ENCODE results near the gene METAP1D.

Gene METAP1D

DNA sequence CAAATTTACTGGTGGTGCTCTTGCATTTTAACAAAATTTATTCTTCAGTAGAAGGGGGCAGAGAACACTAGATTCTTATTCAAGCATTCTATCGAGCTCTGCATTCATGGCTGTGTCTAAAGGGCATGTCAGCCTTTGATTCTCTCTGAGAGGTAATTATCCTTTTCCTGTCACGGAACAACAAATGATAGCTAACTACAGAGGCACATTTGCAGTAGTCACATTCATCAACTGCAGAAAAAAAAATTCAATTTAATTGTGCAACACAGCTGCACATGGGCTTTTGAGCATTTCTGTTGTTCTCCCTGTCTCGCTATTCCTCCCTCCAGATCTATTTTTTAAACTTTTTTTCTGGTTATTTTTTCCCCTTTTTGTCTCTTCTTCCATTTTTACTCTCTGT lies 72.5 kb downstream of the METAP1D start:
- no peaks in the 10 kb centered on the region for H4K20me1 ChIP-seq (ENCODE audit: insufficient read depth, low read length)
- H2AFZ ChIP-seq (ENCODE audit: low read depth, low read length): no peak overlapping the region
- H3K9ac ChIP-seq (ENCODE audit: low read length): no peak overlapping the region
- no peaks in the 10 kb centered on the region for H3K9me3 ChIP-seq (ENCODE audit: insufficient read depth, low read length)
- no peak for TF ChIP-seq EZH2phosphoT487 (IDR thresholded peaks at IDR 0.05; ENCODE audit: low read depth)
- TF ChIP-seq, protein P1, sequence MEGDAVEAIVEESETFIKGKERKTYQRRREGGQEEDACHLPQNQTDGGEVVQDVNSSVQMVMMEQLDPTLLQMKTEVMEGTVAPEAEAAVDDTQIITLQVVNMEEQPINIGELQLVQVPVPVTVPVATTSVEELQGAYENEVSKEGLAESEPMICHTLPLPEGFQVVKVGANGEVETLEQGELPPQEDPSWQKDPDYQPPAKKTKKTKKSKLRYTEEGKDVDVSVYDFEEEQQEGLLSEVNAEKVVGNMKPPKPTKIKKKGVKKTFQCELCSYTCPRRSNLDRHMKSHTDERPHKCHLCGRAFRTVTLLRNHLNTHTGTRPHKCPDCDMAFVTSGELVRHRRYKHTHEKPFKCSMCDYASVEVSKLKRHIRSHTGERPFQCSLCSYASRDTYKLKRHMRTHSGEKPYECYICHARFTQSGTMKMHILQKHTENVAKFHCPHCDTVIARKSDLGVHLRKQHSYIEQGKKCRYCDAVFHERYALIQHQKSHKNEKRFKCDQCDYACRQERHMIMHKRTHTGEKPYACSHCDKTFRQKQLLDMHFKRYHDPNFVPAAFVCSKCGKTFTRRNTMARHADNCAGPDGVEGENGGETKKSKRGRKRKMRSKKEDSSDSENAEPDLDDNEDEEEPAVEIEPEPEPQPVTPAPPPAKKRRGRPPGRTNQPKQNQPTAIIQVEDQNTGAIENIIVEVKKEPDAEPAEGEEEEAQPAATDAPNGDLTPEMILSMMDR (IDR thresholded peaks at IDR 0.05; ENCODE audit: low read depth, low read length): no peak
- no peaks in the 10 kb centered on the region for H3K4me1 ChIP-seq (ENCODE audit: low read length)
- H3K4me3 ChIP-seq (ENCODE audit: low read length): no peak overlapping the region
- H3K36me3 ChIP-seq (replicated peaks; ENCODE audit: low read depth, low read length): no peaks in the 10 kb centered on the region
- no peaks in the 10 kb centered on the region for H3K27me3 ChIP-seq (ENCODE audit: low read depth, low read length)
- no peak overlapping the region for H3K4me2 ChIP-seq (ENCODE audit: low read length)
- no peak overlapping the region for H3K27ac ChIP-seq (ENCODE audit: low read length)
- no peaks in the 10 kb centered on the region for H3K79me2 ChIP-seq (ENCODE audit: low read length)

DNA sequence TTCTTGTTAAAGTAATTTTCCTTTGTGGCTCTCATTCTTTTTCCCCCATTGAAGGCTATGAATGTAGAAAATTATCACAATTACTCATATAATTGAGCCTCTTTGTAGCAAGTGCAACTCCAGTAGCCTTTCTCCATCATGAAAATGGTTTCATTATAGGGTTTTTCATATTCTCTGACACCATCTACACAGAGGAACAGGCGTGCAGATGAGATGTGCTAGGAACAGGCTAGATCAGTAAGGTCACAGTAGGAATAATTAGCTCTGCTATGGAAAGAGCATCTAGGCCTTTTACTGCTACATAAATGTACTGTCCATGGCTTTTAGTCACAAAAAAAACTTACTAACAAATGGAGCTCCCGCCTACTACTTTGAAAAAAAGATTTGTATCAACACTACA lies 73.0 kb downstream of the METAP1D start:
- Histone ChIP-seq H3K4me3 (ENCODE audit: low read length) (no peak overlapping the region), H3K79me2 (ENCODE audit: low read length) (no peaks in the 10 kb centered on the region), H3K27me3 (ENCODE audit: low read depth, low read length) (no peaks in the 10 kb centered on the region), H3K27ac (ENCODE audit: low read length) (no peak overlapping the region), H3K4me2 (ENCODE audit: low read length) (no peak overlapping the region), H3K9ac (ENCODE audit: low read length) (no peak overlapping the region), H2AFZ (ENCODE audit: low read depth, low read length) (no peak overlapping the region), H3K4me1 (ENCODE audit: low read length) (no peaks in the 10 kb centered on the region), H3K9me3 (ENCODE audit: insufficient read depth, low read length) (no peaks in the 10 kb centered on the region), H4K20me1 (ENCODE audit: insufficient read depth, low read length) (no peaks in the 10 kb centered on the region), H3K36me3 (replicated peaks; ENCODE audit: low read depth, low read length) (no peaks in the 10 kb centered on the region)
- no peak for TF ChIP-seq EZH2phosphoT487 (IDR thresholded peaks at IDR 0.05; ENCODE audit: low read depth)
- TF ChIP-seq, protein P1 (IDR thresholded peaks at IDR 0.05; ENCODE audit: low read depth, low read length): no peak

DNA sequence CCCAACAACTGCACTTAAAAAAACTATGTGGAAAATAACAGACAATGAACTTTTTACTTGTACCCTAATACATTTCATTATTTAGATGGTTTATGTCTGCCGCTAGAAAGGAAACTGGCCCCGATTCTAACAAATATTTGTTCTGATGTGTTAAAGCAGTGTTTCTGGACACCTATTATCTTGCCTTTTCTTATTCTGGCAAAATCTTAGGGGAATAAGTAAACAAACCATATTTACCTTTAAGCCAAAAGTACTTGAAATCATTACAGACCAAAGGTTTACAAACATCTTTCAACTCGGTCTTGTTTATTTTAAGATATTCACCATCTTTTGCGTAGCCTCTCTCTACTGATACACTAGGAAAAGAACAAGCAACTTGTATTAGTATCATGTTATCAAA lies 73.8 kb downstream of the METAP1D start:
- Histone ChIP-seq H3K27ac (ENCODE audit: low read length) (no peak overlapping the region), H3K79me2 (ENCODE audit: low read length) (no peaks in the 10 kb centered on the region), H4K20me1 (ENCODE audit: insufficient read depth, low read length) (no peaks in the 10 kb centered on the region), H3K4me1 (ENCODE audit: low read length) (no peaks in the 10 kb centered on the region), H3K36me3 (replicated peaks; ENCODE audit: low read depth, low read length) (no peaks in the 10 kb centered on the region), H3K9ac (ENCODE audit: low read length) (no peak overlapping the region), H3K4me2 (ENCODE audit: low read length) (no peak overlapping the region), H3K9me3 (ENCODE audit: insufficient read depth, low read length) (no peaks in the 10 kb centered on the region), H2AFZ (ENCODE audit: low read depth, low read length) (no peak overlapping the region), H3K27me3 (ENCODE audit: low read depth, low read length) (no peaks in the 10 kb centered on the region), H3K4me3 (ENCODE audit: low read length) (no peak overlapping the region)
- TF ChIP-seq, protein P1 (IDR thresholded peaks at IDR 0.05; ENCODE audit: low read depth, low read length): no peak
- TF ChIP-seq EZH2phosphoT487 (IDR thresholded peaks at IDR 0.05; ENCODE audit: low read depth): no peak

DNA sequence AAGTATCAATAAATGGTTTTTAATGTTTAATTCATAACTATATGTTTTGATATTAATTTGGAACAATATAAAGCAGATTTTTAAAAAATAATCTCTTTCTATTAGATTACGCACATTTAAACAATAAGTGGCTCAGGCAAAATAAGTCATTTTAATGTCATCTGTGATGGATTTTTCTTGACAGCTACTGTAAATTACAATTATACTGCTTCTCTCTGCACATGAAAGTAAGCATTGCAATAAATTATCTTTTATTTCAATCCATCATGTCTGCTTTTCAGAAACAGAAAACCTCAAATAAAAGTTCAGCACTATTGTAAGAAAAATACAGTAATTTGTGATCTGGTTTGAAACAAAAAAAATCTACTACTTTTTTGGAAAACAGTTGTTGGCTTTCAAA lies 74.5 kb downstream of the METAP1D start:
- Histone ChIP-seq H3K4me1 (ENCODE audit: low read length) (no peaks in the 10 kb centered on the region), H3K36me3 (replicated peaks; ENCODE audit: low read depth, low read length) (no peaks in the 10 kb centered on the region), H4K20me1 (ENCODE audit: insufficient read depth, low read length) (no peaks in the 10 kb centered on the region), H3K4me3 (ENCODE audit: low read length) (no peak overlapping the region), H2AFZ (ENCODE audit: low read depth, low read length) (no peak overlapping the region), H3K27me3 (ENCODE audit: low read depth, low read length) (no peaks in the 10 kb centered on the region), H3K9ac (ENCODE audit: low read length) (no peak overlapping the region), H3K27ac (ENCODE audit: low read length) (no peak overlapping the region), H3K79me2 (ENCODE audit: low read length) (no peaks in the 10 kb centered on the region), H3K9me3 (ENCODE audit: insufficient read depth, low read length) (no peaks in the 10 kb centered on the region), H3K4me2 (ENCODE audit: low read length) (no peak overlapping the region)
- no peak for TF ChIP-seq EZH2phosphoT487 (IDR thresholded peaks at IDR 0.05; ENCODE audit: low read depth)
- TF ChIP-seq, protein P1 (IDR thresholded peaks at IDR 0.05; ENCODE audit: low read depth, low read length): no peak
